Measurements from ENCODE around the gene SLC37A1. TPM values are rescaled to one million over a fixed set of nuclear protein-coding genes. Genes with fewer than 3 reads are reported as not detected.

Gene SLC37A1
- total RNA-seq, 2 experiments from 2014 or later: 12.8 to 14.9 TPM

DNA sequence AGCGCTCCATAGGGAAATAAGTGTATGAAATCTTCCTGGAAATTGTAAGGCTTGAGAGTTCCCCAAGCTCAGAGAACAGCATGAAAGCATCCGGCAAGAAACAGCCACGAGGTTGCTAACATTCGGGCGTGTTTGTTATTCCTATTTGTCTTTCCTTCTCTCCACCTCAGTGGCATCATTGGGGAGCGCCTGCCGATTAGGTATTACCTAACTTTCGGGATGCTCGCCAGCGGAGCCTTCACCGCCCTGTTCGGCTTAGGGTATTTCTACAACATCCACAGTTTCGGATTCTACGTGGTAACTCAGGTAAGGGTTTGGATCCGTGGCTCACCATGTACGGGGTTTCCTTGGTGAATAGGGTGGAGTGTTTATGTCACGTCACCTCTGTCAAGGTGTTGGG is 25.7 kb downstream of the SLC37A1 start:
- CTCF ChIA-PET: interaction anchor here (0.9 to 3.5 kb wide), 4 partner anchors 53 to 229 kb away, joined by 3 to 22 read pairs (median 4); no protein-coding TSS in a partner anchor
- H3K4me1 Mint-ChIP-seq (ENCODE audit: low read depth): peaks cover 6% of the 10 kb centered on the region
- POLR2A ChIA-PET: interaction anchor here (1.2 kb wide), 1 partner anchor 12 kb away, joined by 3 read pairs; no protein-coding TSS in a partner anchor
- ATAC-seq (no peak), DNase-seq (no peak)
- no peaks in the 10 kb centered on the region for H3K9me3 Mint-ChIP-seq
- intact Hi-C loops (cut with micrococcal nuclease): no loop called here
- no peaks in the 10 kb centered on the region for H3K27me3 Mint-ChIP-seq
- H3K4me3 Mint-ChIP-seq: no peak overlapping the region
- peaks cover 4% of the 10 kb centered on the region for H3K36me3 Mint-ChIP-seq (ENCODE audit: low read depth)
- no peak for TF ChIP-seq CTCF (IDR thresholded peaks at IDR 0.05)
- H3K27ac Mint-ChIP-seq: no peak overlapping the region

GRCh38 chr21:42539931-42540343 is 26.3 kb downstream of the SLC37A1 start:
- H3K27ac Mint-ChIP-seq: no peak overlapping the region
- intact Hi-C loops (cut with micrococcal nuclease): no loop called here
- DNase-seq (no peak), ATAC-seq (no peak)
- no peaks in the 10 kb centered on the region for H3K27me3 Mint-ChIP-seq
- TF ChIP-seq CTCF (IDR thresholded peaks at IDR 0.05): no peak
- H3K4me3 Mint-ChIP-seq: no peak overlapping the region
- ChIA-PET POLR2A (no interaction called here), CTCF (no interaction called here)
- H3K36me3 Mint-ChIP-seq (ENCODE audit: low read depth): peaks cover 4% of the 10 kb centered on the region
- H3K4me1 Mint-ChIP-seq (ENCODE audit: low read depth): peaks cover under 1% of the 10 kb centered on the region
- H3K9me3 Mint-ChIP-seq: no peaks in the 10 kb centered on the region

DNA sequence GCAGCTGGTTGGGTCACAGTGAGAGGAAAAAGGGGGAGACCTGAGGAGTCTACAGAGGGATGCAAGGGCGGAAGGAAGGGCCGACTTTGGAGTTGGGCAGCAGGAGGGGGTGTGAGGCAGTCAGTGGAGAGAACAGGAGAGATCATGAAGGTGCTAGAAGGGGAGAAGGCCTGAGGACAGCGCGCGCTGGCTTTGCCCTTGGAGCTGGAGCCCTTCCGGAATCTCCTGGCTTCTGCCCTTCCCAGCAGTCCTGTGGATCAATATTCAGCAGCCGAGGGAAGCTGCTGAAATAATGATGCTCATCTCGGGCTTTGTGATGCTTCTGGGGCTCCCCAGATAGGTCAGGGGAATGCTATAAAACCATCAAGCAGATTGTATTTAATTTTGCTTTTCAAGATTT is 26.7 kb downstream of the SLC37A1 start:
- H3K27me3 Mint-ChIP-seq: no peaks in the 10 kb centered on the region

DNA sequence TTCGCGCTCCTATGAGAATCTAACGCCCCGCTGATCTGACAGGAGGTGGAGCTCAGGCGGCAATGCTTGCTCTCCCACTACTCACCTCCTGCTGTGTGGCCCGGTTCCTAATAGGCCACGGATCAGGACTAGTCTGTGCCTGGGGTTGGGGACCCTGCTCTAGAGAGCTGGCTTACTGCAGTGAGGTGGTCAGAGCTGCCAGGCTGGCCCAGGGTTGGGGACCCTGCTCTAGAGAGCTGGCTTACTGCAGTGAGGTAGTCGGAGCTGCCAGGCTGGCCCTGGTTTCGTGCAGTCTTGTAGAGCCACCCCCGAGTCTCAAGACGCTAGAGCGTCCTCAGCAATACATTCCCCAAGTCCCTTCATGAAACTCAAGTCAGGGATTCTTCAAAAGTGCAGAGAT is 27.5 kb downstream of the SLC37A1 start:
- no peak overlapping the region for H3K27ac Mint-ChIP-seq
- no peaks in the 10 kb centered on the region for H3K27me3 Mint-ChIP-seq
- H3K36me3 Mint-ChIP-seq (ENCODE audit: low read depth): peaks cover 5% of the 10 kb centered on the region
- ATAC-seq: no peak
- ChIA-PET CTCF (no interaction called here), POLR2A (no interaction called here)
- H3K4me1 Mint-ChIP-seq (ENCODE audit: low read depth): peaks cover 2% of the 10 kb centered on the region
- H3K9me3 Mint-ChIP-seq: no peaks in the 10 kb centered on the region
- no peak for TF ChIP-seq CTCF (IDR thresholded peaks at IDR 0.05)
- DNase-seq: no peak
- H3K4me3 Mint-ChIP-seq: no peak overlapping the region
- intact Hi-C loops (cut with micrococcal nuclease): no loop called here

More for the DNA sequence above, 26.7 kb downstream of the SLC37A1 start:
- no peak overlapping the region for H3K27ac Mint-ChIP-seq
- ATAC-seq: no peak
- H3K9me3 Mint-ChIP-seq: no peaks in the 10 kb centered on the region
- peaks cover 2% of the 10 kb centered on the region for H3K4me1 Mint-ChIP-seq (ENCODE audit: low read depth)
- H3K4me3 Mint-ChIP-seq: no peak overlapping the region
- ChIA-PET CTCF (no interaction called here), POLR2A (no interaction called here)
- no peak for DNase-seq
- H3K36me3 Mint-ChIP-seq (ENCODE audit: low read depth): peaks cover 4% of the 10 kb centered on the region
- no peak for TF ChIP-seq CTCF (IDR thresholded peaks at IDR 0.05)
- intact Hi-C loops (cut with micrococcal nuclease): no loop called here

- H3K27me3 Mint-ChIP-seq: no peaks in the 10 kb centered on the region
- DNase-seq (no peak), ATAC-seq (no peak)
- H3K27ac Mint-ChIP-seq: no peak overlapping the region
- no peak for TF ChIP-seq CTCF (IDR thresholded peaks at IDR 0.05)
- no peaks in the 10 kb centered on the region for H3K9me3 Mint-ChIP-seq
- H3K36me3 Mint-ChIP-seq (ENCODE audit: low read depth): peaks cover 6% of the 10 kb centered on the region
- intact Hi-C loops (cut with micrococcal nuclease): no loop called here
- no peak overlapping the region for H3K4me3 Mint-ChIP-seq
- POLR2A ChIA-PET: no interaction called here
- CTCF ChIA-PET: no interaction called here
- peaks cover 2% of the 10 kb centered on the region for H3K4me1 Mint-ChIP-seq (ENCODE audit: low read depth)
These were observed 28.0 kb downstream of the SLC37A1 start for GRCh38 chr21:42541618-42542017.
